ENCODE data around the gene TSC22D1.

The TSC22D1 gene

DNA sequence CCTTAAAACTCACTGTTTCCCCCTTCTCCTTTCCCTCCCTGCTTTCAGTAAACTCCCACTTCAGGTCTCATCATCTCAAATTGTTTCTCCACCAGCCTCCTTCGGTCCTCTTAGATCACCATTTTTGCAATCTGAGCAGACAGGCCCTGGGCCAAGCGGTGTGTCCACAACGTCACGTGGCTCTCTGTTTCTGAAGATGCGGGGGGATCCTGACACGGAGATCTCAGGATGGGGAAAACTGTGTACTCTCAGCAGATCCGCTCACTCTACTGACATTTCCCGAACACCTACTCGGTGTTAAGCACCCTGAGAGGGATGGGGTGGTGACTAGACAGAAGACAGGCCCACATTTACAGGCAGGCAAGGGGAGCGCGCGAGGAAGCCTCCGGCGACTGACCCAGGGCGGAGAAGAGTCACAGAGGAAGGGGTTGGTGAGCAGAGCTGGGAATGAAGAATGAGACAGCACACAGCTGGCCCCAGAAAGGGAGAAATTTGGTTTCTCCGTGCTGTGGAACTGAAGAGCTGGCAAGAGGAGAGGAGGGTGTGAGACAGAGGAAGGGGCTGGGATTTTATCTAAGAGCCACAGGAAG is 163.7 kb downstream of the TSC22D1 start:
- in situ Hi-C loops (cut with MboI; ENCODE audit: low sequenced_read_pairs, unreplicated experiment): no loop called here
- TF ChIP-seq CTCF (IDR thresholded peaks at IDR 0.05; ENCODE audit: borderline replicate concordance, control extremely low read depth, extremely low read depth, insufficient read depth, missing control alignments): no peak
- no peak for DNase-seq (ENCODE audit: low spot score)

DNA sequence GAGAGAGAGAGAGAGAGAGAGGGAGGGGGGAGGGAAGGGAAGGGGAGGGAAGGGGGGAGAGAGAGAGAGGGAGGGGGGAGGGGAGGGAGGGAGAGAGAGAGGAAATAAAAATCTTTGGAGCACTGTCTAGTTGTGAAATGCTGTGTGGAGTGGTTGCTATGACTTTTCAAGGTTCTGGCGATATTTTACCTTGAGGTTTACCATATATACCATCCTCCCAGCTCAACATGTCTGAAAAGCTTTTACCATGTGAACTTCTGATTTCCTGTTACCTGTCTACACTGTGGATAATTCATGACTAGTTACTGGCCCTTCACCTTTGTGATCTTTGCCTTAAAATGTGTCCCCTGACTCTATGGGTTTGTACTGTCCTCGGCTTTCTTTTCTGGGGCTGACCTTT is 164.3 kb downstream of the TSC22D1 start:
- no peak for DNase-seq (ENCODE audit: low spot score)
- in situ Hi-C loops (cut with MboI; ENCODE audit: low sequenced_read_pairs, unreplicated experiment): no loop called here
- TF ChIP-seq CTCF (IDR thresholded peaks at IDR 0.05; ENCODE audit: borderline replicate concordance, control extremely low read depth, extremely low read depth, insufficient read depth, missing control alignments): no peak

- DNase-seq (ENCODE audit: low spot score): no peak
- no peak for TF ChIP-seq CTCF (IDR thresholded peaks at IDR 0.05; ENCODE audit: borderline replicate concordance, control extremely low read depth, extremely low read depth, insufficient read depth, missing control alignments)
- in situ Hi-C loops (cut with MboI; ENCODE audit: low sequenced_read_pairs, unreplicated experiment): no loop called here
Measured at GRCh38 chr13:44410328-44410859, 165.7 kb downstream of the TSC22D1 start.

GRCh38 chr13:44409595-44409994 is 166.5 kb downstream of the TSC22D1 start:
- TF ChIP-seq CTCF (IDR thresholded peaks at IDR 0.05; ENCODE audit: borderline replicate concordance, control extremely low read depth, extremely low read depth, insufficient read depth, missing control alignments): no peak
- in situ Hi-C loops (cut with MboI; ENCODE audit: low sequenced_read_pairs, unreplicated experiment): no loop called here
- no peak for DNase-seq (ENCODE audit: low spot score)

GRCh38 chr13:44407891-44408290 is 168.2 kb downstream of the TSC22D1 start:
- in situ Hi-C loops (cut with MboI; ENCODE audit: low sequenced_read_pairs, unreplicated experiment): no loop called here
- no peak for DNase-seq (ENCODE audit: low spot score)

DNA sequence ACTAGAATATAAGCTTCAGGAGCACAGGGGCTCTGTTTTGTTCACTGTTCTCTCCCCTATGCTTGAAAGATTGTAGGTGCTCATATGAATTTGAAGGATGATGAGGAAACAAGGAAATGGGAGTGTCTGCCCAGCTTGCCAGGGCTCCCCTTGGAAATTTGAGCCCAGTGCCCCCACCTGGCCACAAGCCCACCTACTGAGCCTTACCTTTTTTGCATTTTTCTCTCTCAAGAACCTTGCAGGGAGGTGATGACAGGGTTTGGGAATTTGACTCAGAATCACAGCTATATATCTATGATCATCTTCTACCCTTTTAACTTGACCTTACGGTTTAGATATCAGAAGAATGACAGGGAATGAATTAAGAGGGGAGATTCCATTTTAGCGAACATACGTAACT is 168.8 kb downstream of the TSC22D1 start:
- DNase-seq (ENCODE audit: low spot score): no peak
- in situ Hi-C loops (cut with MboI; ENCODE audit: low sequenced_read_pairs, unreplicated experiment): no loop called here
- no peak for TF ChIP-seq CTCF (IDR thresholded peaks at IDR 0.05; ENCODE audit: borderline replicate concordance, control extremely low read depth, extremely low read depth, insufficient read depth, missing control alignments)

More at GRCh38 chr13:44407891-44408290, 168.2 kb downstream of the TSC22D1 start:
- TF ChIP-seq CTCF (IDR thresholded peaks at IDR 0.05; ENCODE audit: borderline replicate concordance, control extremely low read depth, extremely low read depth, insufficient read depth, missing control alignments): no peak

Measured in GM13976 (cell line).